Mesenteric fat pad (tissue), 1 donor: ENCODE results near the gene CACNB4. TPM values are rescaled to one million over a fixed set of nuclear protein-coding genes. Genes with fewer than 3 reads are reported as not detected.

Experiments
- DNase-seq: peaks from one replicate; pipeline ENCODE4 v3.0.0-alpha.2; 2020; ENCODE audit warnings: low spot score
- total RNA-seq: library from RNA; stranded (reverse); fragmentation: NEBNext Ultra II Directional; extraction: Animal tissue kit (Norgen Biotek cat#: 25700); gene quantifications from one replicate; pipeline ENCODE4 v1.2.1, GENCODE V29; 2021
- donor health status: DM: yes; HTN: yes; CAD: no.

CACNB4 gene
- total RNA-seq, 1 donor from 2014 or later = 1.7 TPM

DNA sequence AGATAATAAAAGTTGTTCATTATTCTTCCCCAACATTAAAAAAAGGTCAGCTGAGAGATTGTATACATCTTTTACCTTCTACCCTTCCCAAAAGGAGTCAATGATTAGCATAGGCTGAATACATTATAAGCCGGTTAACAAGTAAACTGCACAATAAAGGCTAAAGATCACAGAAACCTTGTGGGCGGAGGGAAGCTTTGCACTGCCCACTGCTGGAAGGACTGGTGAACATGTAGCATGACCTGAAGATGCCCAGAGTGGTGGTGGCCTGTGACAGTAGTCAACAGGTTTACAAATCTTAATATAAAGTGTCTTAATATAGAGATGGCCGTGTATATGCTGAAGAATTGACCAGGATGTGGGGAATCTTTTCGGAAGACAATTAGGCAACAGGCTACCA, 306.3 kb downstream of the CACNB4 start:
- DNase-seq = no peak

DNA sequence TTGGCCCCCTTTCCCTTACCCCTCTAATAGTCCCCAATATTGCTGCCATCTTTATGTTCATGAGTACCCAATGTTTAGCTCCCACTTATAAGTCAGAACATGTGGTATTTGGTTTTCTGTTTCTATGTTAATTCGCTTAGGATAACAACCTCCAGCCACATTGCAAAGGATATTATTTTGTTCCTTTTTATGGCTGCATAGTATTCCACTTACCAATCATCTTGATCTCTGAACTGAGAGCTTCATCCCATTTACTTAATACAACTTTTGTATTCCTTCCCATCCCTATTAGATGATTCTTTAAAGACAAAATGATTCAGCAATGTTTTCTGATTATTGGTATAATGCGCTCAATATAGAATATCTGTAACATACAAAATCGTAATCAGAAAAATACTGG, 307.3 kb downstream of the CACNB4 start:
- no peak for DNase-seq

DNA sequence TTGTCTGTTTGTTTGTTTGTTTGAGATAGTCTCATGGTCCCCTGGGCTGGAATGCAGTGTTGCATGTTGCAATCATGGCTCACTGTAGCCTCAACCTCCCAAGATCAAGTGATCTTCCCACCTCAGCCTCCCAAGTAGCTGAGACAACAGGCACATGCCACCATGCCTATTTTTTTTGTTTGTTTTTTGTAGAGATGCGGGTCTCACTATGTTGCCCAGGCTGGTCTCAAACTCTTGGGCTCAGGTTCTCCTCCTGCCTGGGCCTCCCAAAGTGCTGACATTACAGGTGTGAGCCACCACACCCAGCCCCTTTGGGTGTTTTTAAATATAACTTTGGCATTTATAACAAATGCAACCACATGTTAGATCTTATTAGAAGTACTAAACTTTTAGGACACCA, 308.2 kb downstream of the CACNB4 start:
- no peak for DNase-seq

DNA sequence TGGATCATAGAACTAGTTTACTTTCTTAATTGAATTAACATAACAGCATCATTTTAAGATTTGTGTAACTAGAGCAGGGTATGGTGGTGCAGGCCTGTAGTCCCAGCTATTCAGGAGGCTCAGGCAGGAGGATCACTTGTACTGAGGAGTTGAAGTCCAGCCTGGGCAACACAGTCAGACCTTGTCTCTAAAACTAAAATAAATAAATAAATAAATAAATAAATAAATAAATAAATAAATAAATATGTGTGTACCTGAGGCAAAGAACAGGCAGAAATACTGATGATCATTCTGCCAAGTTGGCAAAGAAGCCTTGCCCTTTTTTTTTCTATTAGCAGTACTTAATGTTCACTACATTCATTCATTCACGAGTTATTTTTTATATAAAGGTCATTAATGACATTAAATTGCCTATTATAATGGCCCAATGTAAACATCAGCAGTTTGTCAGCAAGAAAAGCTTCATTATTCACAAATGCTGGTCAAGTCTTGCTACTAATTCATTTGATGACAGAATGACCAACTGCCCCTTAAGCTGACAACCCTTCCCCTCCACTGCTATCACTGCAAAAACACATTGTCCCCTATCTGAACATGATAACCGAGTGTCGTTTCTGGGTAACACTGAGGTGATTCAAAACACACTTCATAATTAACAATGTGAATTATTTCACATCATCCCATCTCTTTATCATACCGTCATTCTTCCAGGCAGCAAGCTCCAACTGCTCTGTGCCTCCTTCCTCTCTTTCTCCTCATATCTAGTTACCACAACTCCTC, 309.6 kb downstream of the CACNB4 start:
- DNase-seq = no peak

DNA sequence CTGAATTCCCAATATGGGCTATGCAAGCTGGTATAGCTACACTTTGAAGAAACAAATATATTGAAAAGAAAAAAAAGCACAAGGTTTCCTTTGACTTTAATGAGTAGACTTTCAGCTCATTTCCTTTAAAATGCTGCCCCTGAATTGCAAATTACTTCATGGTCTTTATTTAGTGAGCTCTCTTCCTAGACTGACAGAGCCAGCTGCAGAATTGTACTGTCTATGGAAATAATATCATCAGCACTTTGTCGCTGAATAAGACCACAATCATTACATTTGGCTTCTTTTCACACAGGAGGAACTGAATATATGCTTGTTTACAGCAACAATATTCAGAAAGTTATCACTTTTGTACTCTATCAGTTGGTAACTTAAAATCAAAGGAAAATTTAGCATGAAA, 312.4 kb downstream of the CACNB4 start:
- no peak for DNase-seq

DNA sequence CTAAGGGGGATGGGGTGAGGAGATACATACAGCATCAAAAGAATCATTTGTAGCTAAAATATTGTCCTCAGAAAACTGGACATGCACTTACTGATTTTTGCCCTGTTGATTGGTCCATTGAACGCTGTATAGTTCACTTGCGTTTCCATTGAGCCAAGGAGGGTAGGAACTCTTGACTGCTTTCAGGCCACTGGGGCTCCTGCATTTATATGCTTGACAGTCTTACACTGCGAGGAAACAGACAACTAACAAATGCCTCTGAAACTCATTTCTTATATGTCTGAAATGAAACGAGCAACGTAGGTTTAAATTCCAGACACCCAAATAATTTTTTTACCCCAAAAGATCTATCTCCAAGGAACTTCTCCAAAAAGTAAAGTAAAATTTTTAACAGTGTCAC, 312.8 kb downstream of the CACNB4 start:
- DNase-seq = no peak

DNA sequence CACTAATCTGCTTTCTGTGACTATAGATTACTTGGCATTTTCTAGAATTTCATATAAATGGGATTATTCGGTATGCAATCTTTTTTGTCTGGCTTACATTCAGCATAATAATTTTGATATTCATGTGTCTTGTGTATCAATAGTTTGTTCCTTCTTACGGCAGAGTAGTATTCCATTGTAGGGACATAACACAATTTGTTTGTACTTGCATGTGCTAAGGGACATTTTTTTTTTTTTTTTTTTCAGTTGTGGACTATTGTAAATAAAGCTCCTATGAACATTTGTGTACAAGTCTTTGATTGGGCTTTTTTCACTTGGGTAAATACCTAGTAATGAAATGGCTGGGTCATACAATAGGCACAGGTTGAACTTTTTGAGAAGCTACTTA, 315.7 kb downstream of the CACNB4 start:
- no peak for DNase-seq

Other genes starting within 250 kb of the CACNB4 start
- gene STAM2, start 76.7 kb upstream of the CACNB4 start, total RNA-seq = 31.4 TPM
- 57.6 TPM for gene FMNL2, start 236.1 kb upstream of the CACNB4 start, total RNA-seq